B cell (primary cell): Measurements from ENCODE around the gene SPTY2D1. TPM values are rescaled to one million over a fixed set of nuclear protein-coding genes. Genes with fewer than 3 reads are reported as not detected.

Experiments used
- ATAC-seq: fragments of 200-7000 bp; cut with Tn5 transposase; one replicate; pipeline ENCODE4 v1.10.0; 2021; ENCODE audit warnings: low read depth, mild to moderate bottlenecking, moderate number of reproducible peaks, moderate library complexity
- CTCF ChIA-PET: fragments of 350-600 bp; sonication (Branson Sonifier 250); formaldehyde crosslinking; loops from one replicate; lab custom pipeline; 2021; ENCODE audit warnings: antibody characterized with exemption, inconsistent platforms; lab: Charles Lee
- POLR2A ChIA-PET: fragments of 350-600 bp; sonication (Branson Sonifier 250); formaldehyde crosslinking; loops from one replicate; lab custom pipeline; 2021; ENCODE audit warnings: antibody characterized with exemption; lab: Charles Lee
- DNase-seq: peaks from one replicate; pipeline ENCODE4 v3.0.0; 2013
- H2AFZ ChIP-seq: 2 replicates; pipeline ENCODE4 v1.6.1; 2012; ENCODE audit warnings: mild to moderate bottlenecking, low read depth, low read length; ENCODE audit not compliant: insufficient read depth, poor library complexity, severe bottlenecking
- H3K27ac ChIP-seq, 2 donors: 1 replicate in 1 of 2; 2 replicates in 1 of 2; pipeline ENCODE4 v1.5.1; 2012 to 2013; ENCODE audit warnings: low read length in 2 of 2, mild to moderate bottlenecking in 2 of 2, moderate library complexity in 1 of 2
- H3K27me3 ChIP-seq, 4 experiments: fragments of 200-600 bp in 1 of 4; sonication (generic) in 1 of 4; replicated peaks in 1 of 4; 1 replicate in 2 of 4; 2 replicates in 2 of 4; pipeline versions ENCODE4 v1.6.1 to v1.7.0; 2013 to 2016; ENCODE audit warnings: low read length in 3 of 4, mild to moderate bottlenecking in 2 of 4, mixed read lengths in 1 of 4, moderate library complexity in 1 of 4; ENCODE audit not compliant: insufficient read depth in 4 of 4, control insufficient read depth in 3 of 4; ENCODE audit errors: control extremely low read depth in 1 of 4
- H3K36me3 ChIP-seq, 2 experiments: replicated peaks in 1 of 2; 1 replicate in 1 of 2; 2 replicates in 1 of 2; pipeline versions ENCODE4 v1.6.1 to v1.7.1; 2013; ENCODE audit warnings: low read length in 1 of 2; ENCODE audit not compliant: insufficient read depth in 2 of 2, control insufficient read depth in 1 of 2; ENCODE audit errors: control extremely low read depth in 1 of 2, extremely low read depth in 1 of 2
- H3K4me1 ChIP-seq, 2 donors: fragments of 200-600 bp in 1 of 2; sonication (generic) in 1 of 2; 1 replicate in 1 of 2; 2 replicates in 1 of 2; pipeline versions ENCODE4 v1.5.1 to v1.6.1; 2013 to 2017; ENCODE audit warnings: low read length in 2 of 2; ENCODE audit not compliant: control insufficient read depth in 2 of 2, insufficient read depth in 2 of 2
- H3K4me2 ChIP-seq: replicated peaks from 2 replicates; pipeline ENCODE3; 2012; ENCODE audit warnings: mild to moderate bottlenecking, low read depth, low read length; ENCODE audit not compliant: poor library complexity, severe bottlenecking
- H3K4me3 ChIP-seq, 5 experiments: fragments of 200-600 bp in 1 of 5; sonication (generic) in 1 of 5; 1 replicate in 3 of 5; 2 replicates in 2 of 5; pipeline versions ENCODE4 v1.5.1 to v1.7.0; 2011 to 2016; ENCODE audit warnings: low read length in 4 of 5, mild to moderate bottlenecking in 4 of 5, low read depth in 2 of 5, control low read depth in 1 of 5, moderate library complexity in 1 of 5; ENCODE audit not compliant: insufficient read depth in 1 of 5; ENCODE audit errors: control extremely low read depth in 1 of 5, extremely low read depth in 1 of 5
- H3K79me2 ChIP-seq: fragments of 200-600 bp; sonication (generic); one replicate; pipeline ENCODE4 v1.6.0; 2016; ENCODE audit warnings: low read length; ENCODE audit not compliant: control insufficient read depth, insufficient read depth
- H3K9ac ChIP-seq: fragments of 200-600 bp; sonication (generic); 2 replicates; pipeline ENCODE4 v1.6.1; 2017; ENCODE audit warnings: mild to moderate bottlenecking, low read length, moderate library complexity
- H3K9me3 ChIP-seq, 3 donors: one replicate each; pipeline versions ENCODE4 v1.6.1 to v1.7.1; 2013; ENCODE audit warnings: low read length in 2 of 3; ENCODE audit not compliant: control insufficient read depth in 2 of 3, insufficient read depth in 1 of 3; ENCODE audit errors: control extremely low read depth in 1 of 3
- H4K20me1 ChIP-seq: 2 replicates; pipeline ENCODE4 v1.6.0; 2012; ENCODE audit warnings: mild to moderate bottlenecking, low read length; ENCODE audit not compliant: insufficient read depth, control insufficient read depth, poor library complexity, severe bottlenecking
- H3K27ac Mint-ChIP-seq: one replicate; pipeline ENCODE4 v1.8.0; 2021; ENCODE audit warnings: mixed read lengths
- H3K27me3 Mint-ChIP-seq: one replicate; pipeline ENCODE4 v1.8.0; 2021; ENCODE audit warnings: mixed read lengths
- H3K4me1 Mint-ChIP-seq: one replicate; pipeline ENCODE4 v1.8.0; 2021; ENCODE audit warnings: mixed read lengths
- H3K4me3 Mint-ChIP-seq: one replicate; pipeline ENCODE4 v1.8.0; 2021; ENCODE audit warnings: mixed read lengths
- H3K9me3 Mint-ChIP-seq: one replicate; pipeline ENCODE4 v1.8.0; 2022; ENCODE audit warnings: mixed read lengths; ENCODE audit not compliant: insufficient read depth
- CTCF ChIP-seq: fragments of 200-600 bp; IDR thresholded peaks from one replicate; pipeline ENCODE4 v1.8.0; 2022; ENCODE audit warnings: antibody characterized with exemption, mild to moderate bottlenecking
- EZH2 ChIP-seq: IDR thresholded peaks from 2 replicates; pipeline ENCODE4 v1.6.1; 2012; ENCODE audit warnings: borderline replicate concordance, low read depth, mild to moderate bottlenecking, moderate library complexity, low read length; ENCODE audit not compliant: insufficient read depth, poor library complexity, severe bottlenecking
- WGBS: methylation state at CpG from one replicate; pipeline ENCODE4 v1.1.5; 2013; ENCODE audit warnings: missing lambda C conversion rate; ENCODE audit not compliant: insufficient coverage; 5-methylcytosine and 5-hydroxymethylcytosine counted together
- intact Hi-C: fragments of 100-400 bp; cut with micrococcal nuclease; formaldehyde crosslinking; loops from one replicate; pipeline ENCODE4 v1.10.0; 2022
- polyA plus RNA-seq: library from polyadenylated mRNA; depleted of rRNA; stranded (reverse); fragments of >200 nt; gene quantifications from 2 replicates; pipeline ENCODE4 v1.2.3, GENCODE V29; 2012
- total RNA-seq, 2 donors: library from RNA; stranded (reverse); fragments of 120-200 nt in 1 of 2; gene quantifications; 1 replicate in 1 of 2; 2 replicates in 1 of 2; pipeline versions ENCODE4 v1.2.3 to v1.2.4, GENCODE V29; 2013 to 2022

Gene SPTY2D1
- total and polyA plus RNA-seq, 2 donors (not counting 1 experiment from before 2014, with no cell fraction given), result 4.7 to 17.8 TPM

GRCh38 chr11:18611196-18611595, 22.9 kb downstream of the SPTY2D1 start:
- CTCF ChIA-PET, result no interaction called here

GRCh38 chr11:18608376-18608775, 25.8 kb downstream of the SPTY2D1 start:
- intact Hi-C loops, result no loop called here
- no peak for ATAC-seq

More at GRCh38 chr11:18611196-18611595, 22.9 kb downstream of the SPTY2D1 start:
- no peak overlapping the region for H2AFZ ChIP-seq
- peaks cover 6 to 73% of the 10 kb centered on the region in 2 experiments for H3K36me3 ChIP-seq
- peaks cover 4% of the 10 kb centered on the region for H3K4me1 Mint-ChIP-seq
- no peaks in the 10 kb centered on the region for H3K9me3 Mint-ChIP-seq
- H3K27me3 ChIP-seq, result no peaks in the 10 kb centered on the region
- POLR2A ChIA-PET, result no interaction called here
- intact Hi-C loops, result no loop called here
- peaks cover 3% of the 10 kb centered on the region for H3K79me2 ChIP-seq
- DNase-seq (no peak), ATAC-seq (no peak)
- no peaks in the 10 kb centered on the region for H3K4me1 ChIP-seq
- H4K20me1 ChIP-seq, result peaks cover 18% of the 10 kb centered on the region
- no peak for TF ChIP-seq EZH2
- no peak for TF ChIP-seq CTCF
- H3K4me3 Mint-ChIP-seq, result no peak overlapping the region
- H3K9me3 ChIP-seq, result no peaks in the 10 kb centered on the region
- no CpG with 5 or more reads among the region's 2 CpGs for WGBS
- no peak overlapping the region for H3K4me2 ChIP-seq
- no peak overlapping the region for H3K27ac Mint-ChIP-seq
- H3K27me3 Mint-ChIP-seq, result no peaks in the 10 kb centered on the region
- H3K4me3 ChIP-seq, result no peak overlapping the region
- no peak overlapping the region for H3K27ac ChIP-seq
- no peak overlapping the region for H3K9ac ChIP-seq

More at GRCh38 chr11:18608376-18608775, 25.8 kb downstream of the SPTY2D1 start:
- Histone ChIP-seq H3K4me2 (no peak overlapping the region), H3K4me1 (no peaks in the 10 kb centered on the region), H3K79me2 (no peaks in the 10 kb centered on the region), H3K4me3 (no peak overlapping the region), H4K20me1 (peaks cover 3% of the 10 kb centered on the region), H3K9ac (no peak overlapping the region), H2AFZ (no peak overlapping the region), H3K9me3 (no peaks in the 10 kb centered on the region), H3K36me3 (peaks cover 6 to 51% of the 10 kb centered on the region in 2 experiments), H3K27me3 (no peaks in the 10 kb centered on the region), H3K27ac (no peak overlapping the region)
- Mint-ChIP-seq H3K27me3 (no peaks in the 10 kb centered on the region), H3K4me3 (no peak overlapping the region), H3K4me1 (no peaks in the 10 kb centered on the region), H3K27ac (no peak overlapping the region), H3K9me3 (no peaks in the 10 kb centered on the region)
- CTCF ChIA-PET, result interaction anchor here (0.9 kb wide), 1 partner anchor 123 kb away, joined by 3 read pairs; no protein-coding TSS in a partner anchor
- no peak for TF ChIP-seq EZH2
- TF ChIP-seq CTCF, result no peak
- POLR2A ChIA-PET, result no interaction called here
- DNase-seq, result no peak
- no CpG with 5 or more reads among the region's 3 CpGs for WGBS
